Muscle of leg (tissue), 11 donors: ENCODE results near the gene WDR27. TPM values are rescaled to one million over a fixed set of nuclear protein-coding genes. Genes with fewer than 3 reads are reported as not detected.
"Not testable (repeated sequence)": the region's sequence is repeated elsewhere in the genome, so short reads cannot be mapped to it uniquely, and the experiment has no call there.

Experiments used
- DNase-seq: peaks from one replicate; pipeline ENCODE4 v3.0.0; 2013
- H3K27ac ChIP-seq: one replicate; pipeline ENCODE4 v1.5.1; 2013; ENCODE audit warnings: mild to moderate bottlenecking, low read length, control low read depth
- H3K27me3 ChIP-seq: one replicate; pipeline ENCODE4 v1.6.1; 2013; ENCODE audit warnings: low read length; ENCODE audit not compliant: control insufficient read depth, insufficient read depth
- H3K36me3 ChIP-seq: one replicate; pipeline ENCODE4 v1.6.1; 2013; ENCODE audit warnings: low read length; ENCODE audit not compliant: control insufficient read depth, insufficient read depth
- H3K4me1 ChIP-seq: one replicate; pipeline ENCODE4 v1.6.1; 2013; ENCODE audit warnings: low read length; ENCODE audit not compliant: control insufficient read depth, insufficient read depth
- H3K4me3 ChIP-seq: one replicate; pipeline ENCODE4 v1.5.1; 2013; ENCODE audit warnings: low read length, control low read depth
- H3K9me3 ChIP-seq: replicated peaks from 2 replicates; pipeline ENCODE4 v1.6.1; 2013; ENCODE audit warnings: low read depth, low read length; ENCODE audit not compliant: control insufficient read depth
- WGBS: methylation state at CpG from one replicate; pipeline ENCODE4 v1.1.5; 2013; ENCODE audit warnings: missing lambda C conversion rate; ENCODE audit not compliant: insufficient coverage; 5-methylcytosine and 5-hydroxymethylcytosine counted together
- polyA plus RNA-seq, 8 donors: library from polyadenylated mRNA; unstranded; fragments of 120-200 nt; gene quantifications; one replicate each; pipeline versions ENCODE4 v1.2.1 to v1.2.3, GENCODE V29; 2013; ENCODE audit warnings: inconsistent platforms in 1 of 8, low replicate concordance in 1 of 8; ENCODE audit not compliant: insufficient read length in 8 of 8, insufficient read depth in 1 of 8
- total RNA-seq: library from RNA; stranded (reverse); fragments of 120-200 nt; gene quantifications from one replicate; pipeline ENCODE4 v1.2.4, GENCODE V29; 2013

Gene WDR27
- total and polyA plus RNA-seq, 9 donors: 21.5 to 49.4 (median 30.3) TPM

- Histone ChIP-seq H3K27me3 (no peaks in the 10 kb centered on the region), H3K27ac (no peak overlapping the region), H3K36me3 (peaks cover 9% of the 10 kb centered on the region), H3K4me3 (no peak overlapping the region), H3K9me3 (no peaks in the 10 kb centered on the region), H3K4me1 (no peaks in the 10 kb centered on the region)
- peak; percentile 12 for DNase-seq
- no CpG with 5 or more reads among the region's 1 CpG for WGBS
Measured at GRCh38 chr6:169619650-169620049, 82.2 kb downstream of the WDR27 start.

- Histone ChIP-seq H3K4me3 (no peak overlapping the region), H3K9me3 (no peaks in the 10 kb centered on the region), H3K27ac (no peak overlapping the region), H3K4me1 (no peaks in the 10 kb centered on the region), H3K27me3 (no peaks in the 10 kb centered on the region), H3K36me3 (peaks cover 2% of the 10 kb centered on the region)
- peak; percentile 30 for DNase-seq
- WGBS: 77% methylated on average over 3 of the region's 7 CpGs
Measured at GRCh38 chr6:169618526-169619490, 83.0 kb downstream of the WDR27 start.

GRCh38 chr6:169617562-169617961 is 84.3 kb downstream of the WDR27 start:
- H3K4me1 ChIP-seq: no peaks in the 10 kb centered on the region
- no peaks in the 10 kb centered on the region for H3K27me3 ChIP-seq
- no peaks in the 10 kb centered on the region for H3K36me3 ChIP-seq
- no peak for DNase-seq
- WGBS: 96% methylated on average over 5 of the region's 7 CpGs
- no peak overlapping the region for H3K27ac ChIP-seq
- no peaks in the 10 kb centered on the region for H3K9me3 ChIP-seq
- H3K4me3 ChIP-seq: no peak overlapping the region

GRCh38 chr6:169608609-169609008 is 93.2 kb downstream of the WDR27 start:
- DNase-seq: not testable (repeated sequence)
- WGBS: 100% methylated on average over 2 of the region's 2 CpGs

GRCh38 chr6:169604076-169604475 is 97.8 kb downstream of the WDR27 start:
- Histone ChIP-seq H3K27me3 (no peaks in the 10 kb centered on the region), H3K4me3 (no peak overlapping the region), H3K27ac (no peak overlapping the region), H3K4me1 (no peaks in the 10 kb centered on the region), H3K9me3 (no peaks in the 10 kb centered on the region), H3K36me3 (peaks cover 2% of the 10 kb centered on the region)
- no peak for DNase-seq
- WGBS: no CpG with 5 or more reads among the region's 1 CpG

More at GRCh38 chr6:169608609-169609008, 93.2 kb downstream of the WDR27 start:
- not testable (repeated sequence) for H3K4me1 ChIP-seq, H3K27me3 ChIP-seq, H3K9me3 ChIP-seq, H3K27ac ChIP-seq, H3K36me3 ChIP-seq, H3K4me3 ChIP-seq

- H3K36me3 ChIP-seq, H3K27me3 ChIP-seq, H3K27ac ChIP-seq, H3K9me3 ChIP-seq, DNase-seq, H3K4me3 ChIP-seq, H3K4me1 ChIP-seq: not testable (repeated sequence)
- no CpG with 5 or more reads among the region's 1 CpG for WGBS
Measured at GRCh38 chr6:169601129-169601528, 100.7 kb downstream of the WDR27 start.

- H3K27me3 ChIP-seq: no peaks in the 10 kb centered on the region
- no peaks in the 10 kb centered on the region for H3K36me3 ChIP-seq
- WGBS: 83% methylated on average over 1 of the region's 1 CpG
- H3K9me3 ChIP-seq: no peaks in the 10 kb centered on the region
- no peaks in the 10 kb centered on the region for H3K4me1 ChIP-seq
- H3K27ac ChIP-seq: no peak overlapping the region
- DNase-seq: no peak
- no peak overlapping the region for H3K4me3 ChIP-seq
Measured at GRCh38 chr6:169592558-169592957, 109.3 kb downstream of the WDR27 start.

- Histone ChIP-seq H3K4me3 (no peak overlapping the region), H3K36me3 (no peaks in the 10 kb centered on the region), H3K9me3 (no peaks in the 10 kb centered on the region), H3K4me1 (no peaks in the 10 kb centered on the region), H3K27ac (no peak overlapping the region), H3K27me3 (no peaks in the 10 kb centered on the region)
- no peak for DNase-seq
- 84% methylated on average over 3 of the region's 4 CpGs for WGBS
Measured at GRCh38 chr6:169591616-169592015, 110.2 kb downstream of the WDR27 start.

- H3K36me3 ChIP-seq: no peaks in the 10 kb centered on the region
- no peaks in the 10 kb centered on the region for H3K27me3 ChIP-seq
- no peaks in the 10 kb centered on the region for H3K9me3 ChIP-seq
- no peak overlapping the region for H3K4me3 ChIP-seq
- H3K4me1 ChIP-seq: no peaks in the 10 kb centered on the region
- no peak for DNase-seq
- 96% methylated on average over 7 of the region's 10 CpGs for WGBS
- no peak overlapping the region for H3K27ac ChIP-seq
Measured at GRCh38 chr6:169590376-169590939, 111.4 kb downstream of the WDR27 start.

GRCh38 chr6:169589699-169590257 is 112.1 kb downstream of the WDR27 start:
- Histone ChIP-seq H3K4me3 (no peak overlapping the region), H3K27ac (no peak overlapping the region), H3K9me3 (no peaks in the 10 kb centered on the region), H3K36me3 (no peaks in the 10 kb centered on the region), H3K4me1 (no peaks in the 10 kb centered on the region), H3K27me3 (no peaks in the 10 kb centered on the region)
- peak; percentile 11 for DNase-seq
- 60% methylated on average over 1 of the region's 6 CpGs for WGBS
